ENCODE results near the gene MISP. TPM values are rescaled to one million over a fixed set of nuclear protein-coding genes. Genes with fewer than 3 reads are reported as not detected.
A peak's percentile ranks its signal among the peaks of the same experiment; 100 is the strongest.

MISP gene
- total RNA-seq, 2 donors from 2014 or later = 7.3 to 9.3 TPM

- Histone ChIP-seq H3K27me3 (replicated peaks; ENCODE audit: insufficient read depth) (no peaks in the 10 kb centered on the region), H3K36me3 (no peaks in the 10 kb centered on the region), H3K27ac (no peak overlapping the region), H3K4me1 (replicated peaks) (no peaks in the 10 kb centered on the region), H3K9me3 (no peaks in the 10 kb centered on the region), H3K4me3 (no peak overlapping the region)
- 87% methylated on average over 18 of the region's 18 CpGs for WGBS
- intact Hi-C loops (cut with DNase I) = loop anchor here (10.0 kb wide), 1 partner anchor 208 kb away; the partner anchor contains the start of gene WDR18
- DNase-seq (ENCODE audit: low spot score) = no peak
- TF ChIP-seq CTCF (IDR thresholded peaks at IDR 0.05) (no peak), POLR2A (IDR thresholded peaks at IDR 0.05) (no peak), POLR2AphosphoS5 (IDR thresholded peaks at IDR 0.05) (no peak)
Measured at GRCh38 chr19:776549-776948, 25.6 kb downstream of the MISP start.

- H3K4me3 ChIP-seq = no peak overlapping the region
- peak; percentile 63 for DNase-seq (ENCODE audit: low spot score)
- H3K36me3 ChIP-seq = no peaks in the 10 kb centered on the region
- no peak for TF ChIP-seq CTCF (IDR thresholded peaks at IDR 0.05)
- peak; percentile 71 for TF ChIP-seq POLR2AphosphoS5 (IDR thresholded peaks at IDR 0.05)
- TF ChIP-seq POLR2A (IDR thresholded peaks at IDR 0.05) = no peak
- no peaks in the 10 kb centered on the region for H3K9me3 ChIP-seq
- 55% methylated on average over 36 of the region's 36 CpGs for WGBS
- intact Hi-C loops (cut with DNase I) = loop anchor here (10.0 kb wide), 1 partner anchor 206 kb away; the partner anchor contains the start of gene WDR18
- H3K27me3 ChIP-seq (replicated peaks; ENCODE audit: insufficient read depth) = no peaks in the 10 kb centered on the region
- peaks cover 5% of the 10 kb centered on the region for H3K4me1 ChIP-seq (replicated peaks)
- peak overlapping the region; percentile 33 to 35 for H3K27ac ChIP-seq
Measured at GRCh38 chr19:778910-779653, 28.2 kb downstream of the MISP start.

GRCh38 chr19:780935-781334 lies 30.0 kb downstream of the MISP start:
- no peak for TF ChIP-seq POLR2AphosphoS5 (IDR thresholded peaks at IDR 0.05)
- TF ChIP-seq CTCF (IDR thresholded peaks at IDR 0.05) = no peak
- TF ChIP-seq POLR2A (IDR thresholded peaks at IDR 0.05) = no peak
- H3K27me3 ChIP-seq (replicated peaks; ENCODE audit: insufficient read depth) = no peaks in the 10 kb centered on the region
- intact Hi-C loops (cut with DNase I) = no loop called here
- no peak for DNase-seq (ENCODE audit: low spot score)
- no peak overlapping the region for H3K27ac ChIP-seq
- WGBS = 93% methylated on average over 15 of the region's 15 CpGs
- H3K4me3 ChIP-seq = no peak overlapping the region
- peaks cover 5% of the 10 kb centered on the region for H3K4me1 ChIP-seq (replicated peaks)
- H3K36me3 ChIP-seq = no peaks in the 10 kb centered on the region
- no peaks in the 10 kb centered on the region for H3K9me3 ChIP-seq

GRCh38 chr19:781800-782184 lies 30.9 kb downstream of the MISP start:
- intact Hi-C loops (cut with DNase I) = no loop called here
- Histone ChIP-seq H3K4me1 (replicated peaks) (peaks cover 5% of the 10 kb centered on the region), H3K9me3 (no peaks in the 10 kb centered on the region), H3K27ac (no peak overlapping the region), H3K36me3 (no peaks in the 10 kb centered on the region), H3K27me3 (replicated peaks; ENCODE audit: insufficient read depth) (no peaks in the 10 kb centered on the region), H3K4me3 (no peak overlapping the region)
- DNase-seq (ENCODE audit: low spot score) = no peak
- 90% methylated on average over 17 of the region's 19 CpGs for WGBS
- no peak for TF ChIP-seq POLR2AphosphoS5 (IDR thresholded peaks at IDR 0.05)
- TF ChIP-seq POLR2A (IDR thresholded peaks at IDR 0.05) = no peak
- TF ChIP-seq CTCF (IDR thresholded peaks at IDR 0.05) = no peak
